Measurements from ENCODE around the gene KRT5. TPM values are rescaled to one million over a fixed set of nuclear protein-coding genes. Genes with fewer than 3 reads are reported as not detected.

Gene KRT5
- total RNA-seq, 4 donors from 2014 or later, result 0.33 to 1.3 (median 0.88) TPM; not detected in 1

DNA sequence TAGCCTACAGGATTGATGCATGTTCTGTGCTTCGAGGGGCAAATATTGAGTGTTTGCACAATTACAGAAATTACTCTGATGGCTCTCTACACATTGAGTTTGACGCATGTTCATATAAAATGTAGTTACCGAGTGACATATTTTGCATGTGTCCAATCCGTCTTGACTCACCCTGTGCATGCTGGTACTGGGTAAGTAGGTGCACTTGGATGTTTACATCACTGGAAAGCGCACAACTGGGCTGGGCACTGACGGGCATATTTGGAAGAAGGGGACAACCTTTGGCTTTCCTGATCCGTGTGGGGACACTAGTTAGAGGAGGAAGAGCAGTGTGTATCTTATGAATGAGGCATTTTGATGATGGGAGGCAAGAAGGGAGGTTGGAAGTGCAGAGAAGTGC, 22.2 kb downstream of the KRT5 start:
- TF ChIP-seq, protein P1, sequence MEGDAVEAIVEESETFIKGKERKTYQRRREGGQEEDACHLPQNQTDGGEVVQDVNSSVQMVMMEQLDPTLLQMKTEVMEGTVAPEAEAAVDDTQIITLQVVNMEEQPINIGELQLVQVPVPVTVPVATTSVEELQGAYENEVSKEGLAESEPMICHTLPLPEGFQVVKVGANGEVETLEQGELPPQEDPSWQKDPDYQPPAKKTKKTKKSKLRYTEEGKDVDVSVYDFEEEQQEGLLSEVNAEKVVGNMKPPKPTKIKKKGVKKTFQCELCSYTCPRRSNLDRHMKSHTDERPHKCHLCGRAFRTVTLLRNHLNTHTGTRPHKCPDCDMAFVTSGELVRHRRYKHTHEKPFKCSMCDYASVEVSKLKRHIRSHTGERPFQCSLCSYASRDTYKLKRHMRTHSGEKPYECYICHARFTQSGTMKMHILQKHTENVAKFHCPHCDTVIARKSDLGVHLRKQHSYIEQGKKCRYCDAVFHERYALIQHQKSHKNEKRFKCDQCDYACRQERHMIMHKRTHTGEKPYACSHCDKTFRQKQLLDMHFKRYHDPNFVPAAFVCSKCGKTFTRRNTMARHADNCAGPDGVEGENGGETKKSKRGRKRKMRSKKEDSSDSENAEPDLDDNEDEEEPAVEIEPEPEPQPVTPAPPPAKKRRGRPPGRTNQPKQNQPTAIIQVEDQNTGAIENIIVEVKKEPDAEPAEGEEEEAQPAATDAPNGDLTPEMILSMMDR (IDR thresholded peaks at IDR 0.05; ENCODE audit: low read depth), result no peak

DNA sequence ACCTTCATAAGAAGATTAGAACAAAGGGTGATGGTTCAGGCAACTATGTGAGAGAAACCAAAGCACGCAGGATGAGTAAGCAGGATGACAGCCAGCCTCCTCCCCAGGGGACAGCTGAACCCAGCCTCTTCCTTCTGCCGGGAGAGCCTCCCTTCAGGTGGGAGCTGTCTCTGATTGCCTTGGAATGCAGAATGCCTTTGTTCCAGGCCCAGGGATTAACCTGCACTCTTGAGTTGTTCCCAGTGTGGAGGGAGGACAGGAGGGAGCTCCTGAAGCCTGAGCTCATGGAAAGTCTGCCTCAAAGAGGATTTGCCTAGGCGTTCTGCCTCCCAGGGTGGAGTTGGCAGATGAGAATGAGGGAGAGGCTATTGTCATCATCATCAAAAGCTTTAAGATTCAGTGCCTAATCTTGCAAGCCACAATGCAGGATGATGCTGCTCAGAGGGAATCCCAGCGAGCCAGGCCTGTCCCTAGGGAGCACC, 23.6 kb downstream of the KRT5 start:
- TF ChIP-seq, protein P1 (IDR thresholded peaks at IDR 0.05; ENCODE audit: low read depth), result no peak

DNA sequence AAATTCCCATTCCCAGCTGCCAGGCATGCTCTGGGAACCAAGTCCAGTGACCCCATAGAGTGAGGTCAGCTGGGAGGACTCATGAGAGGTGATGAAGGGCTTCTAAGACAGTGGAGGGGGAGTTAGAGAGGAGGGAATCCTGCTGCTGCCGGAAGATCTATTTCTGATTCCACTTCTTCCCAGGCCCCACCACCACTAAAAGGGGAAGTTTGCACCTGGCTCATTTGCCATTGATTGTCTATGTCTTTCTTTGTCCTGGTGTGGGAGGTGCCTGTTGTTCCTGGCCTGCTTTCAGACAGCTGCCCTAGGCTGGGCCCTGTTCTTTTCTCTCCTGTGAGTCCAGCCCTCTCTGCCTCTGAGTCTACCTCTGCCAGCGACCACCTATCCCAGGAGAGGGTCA, 24.1 kb downstream of the KRT5 start:
- TF ChIP-seq, protein P1 (IDR thresholded peaks at IDR 0.05; ENCODE audit: low read depth), result no peak

DNA sequence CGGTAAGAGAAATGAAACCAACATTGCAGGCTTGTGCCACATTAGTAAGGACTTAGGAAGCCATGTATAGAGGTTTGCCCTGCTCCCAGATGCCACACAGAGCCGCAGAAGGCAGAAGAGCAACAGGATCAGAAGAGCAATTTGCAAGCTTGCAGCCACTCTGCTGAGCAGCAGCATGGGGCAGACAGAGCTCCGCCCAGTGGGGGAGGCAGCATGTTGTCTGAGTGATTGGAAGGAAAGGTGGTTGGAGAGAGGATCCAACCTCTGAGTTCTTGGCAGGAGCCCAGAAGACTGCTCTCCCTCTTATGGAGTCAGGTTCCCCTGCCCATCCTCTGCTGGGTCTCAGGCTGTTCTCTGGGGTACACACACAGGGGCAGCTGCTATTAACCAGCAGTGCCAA, 24.8 kb downstream of the KRT5 start:
- TF ChIP-seq, protein P1 (IDR thresholded peaks at IDR 0.05; ENCODE audit: low read depth), result no peak

DNA sequence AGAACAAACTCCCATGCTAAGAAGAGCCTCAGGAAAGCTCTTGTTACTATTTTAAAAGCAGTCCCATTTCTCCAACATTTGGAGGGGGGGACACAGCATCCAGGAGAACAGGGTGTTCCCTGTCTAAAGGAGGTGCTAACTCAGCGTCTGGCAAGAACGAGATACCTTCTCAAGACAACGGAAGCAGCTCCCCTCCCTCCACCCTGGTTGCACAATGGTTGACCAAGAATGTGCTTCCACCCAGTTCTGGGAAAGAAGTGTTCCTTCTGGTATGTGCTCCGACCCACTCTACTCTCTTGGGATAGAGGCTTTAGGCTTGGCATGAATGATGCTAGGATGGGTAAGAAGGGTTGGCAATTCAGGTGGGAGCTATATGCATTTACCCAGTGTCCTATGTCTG, 25.7 kb downstream of the KRT5 start:
- TF ChIP-seq, protein P1 (IDR thresholded peaks at IDR 0.05; ENCODE audit: low read depth), result no peak

DNA sequence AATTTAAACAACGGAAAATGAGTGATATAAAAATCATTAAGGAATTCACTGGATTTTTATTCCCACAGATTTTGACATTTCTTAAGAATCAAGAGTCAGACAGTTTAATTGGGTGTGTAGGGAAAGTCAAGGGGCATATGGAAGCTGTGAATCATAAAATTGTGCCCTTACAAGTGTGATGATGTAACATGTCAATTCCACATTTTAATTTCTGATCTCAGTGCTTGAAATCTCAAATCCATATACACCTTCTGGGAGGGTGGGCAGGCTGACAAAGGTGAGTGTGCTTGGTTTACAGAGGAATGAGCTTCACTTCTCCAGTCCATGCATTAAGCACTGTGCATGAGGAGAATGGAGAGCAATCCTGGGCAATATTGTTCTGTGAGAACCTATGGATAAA, 26.1 kb downstream of the KRT5 start:
- TF ChIP-seq, protein P1 (IDR thresholded peaks at IDR 0.05; ENCODE audit: low read depth), result no peak

DNA sequence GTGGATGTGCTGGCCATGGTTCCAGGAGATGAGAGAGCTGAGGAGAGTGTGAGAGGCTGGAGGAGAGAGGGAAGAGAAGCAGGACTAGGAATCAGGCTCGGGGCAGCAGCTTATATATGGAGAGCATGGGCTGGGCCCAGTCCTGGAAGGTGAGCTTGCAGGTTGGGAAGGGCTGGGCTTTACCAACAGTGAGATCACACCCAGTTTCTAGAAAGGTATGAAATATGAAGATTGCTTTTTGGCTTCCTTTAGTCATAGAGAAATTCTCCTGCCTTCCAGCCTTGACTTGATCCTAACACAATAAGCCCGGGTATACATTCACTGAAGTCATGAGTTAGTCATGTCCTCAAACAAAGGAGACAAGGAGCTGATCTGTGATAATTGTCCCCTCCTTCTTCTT, 27.0 kb downstream of the KRT5 start, which contains the start of gene KRT6A:
Gene KRT6A (minus strand): TSS at position 86 of the 400 bp plus-strand sequence. CDS start 69 bp downstream, at position 17.
- TF ChIP-seq, protein P1 (IDR thresholded peaks at IDR 0.05; ENCODE audit: low read depth), result no peak

Data from subcutaneous adipose tissue (tissue), 4 donors.